AG09319 (cell line): Measurements from ENCODE around the gene SPEF2.

Experiments
- DNase-seq: peaks from one replicate; pipeline ENCODE4 v3.0.0-alpha.2; 2010; ENCODE audit warnings: low read depth; ENCODE audit errors: extremely low read depth
- CTCF ChIP-seq: IDR thresholded peaks from 2 replicates; pipeline ENCODE4 v1.5.1; 2011; ENCODE audit warnings: low read depth, mild to moderate bottlenecking, inconsistent platforms, low read length, moderate library complexity

SPEF2 gene

GRCh38 chr5:35755966-35756365 lies 138.3 kb downstream of the SPEF2 start:
- TF ChIP-seq CTCF = no peak
- DNase-seq = no peak

GRCh38 chr5:35758151-35758724 lies 140.6 kb downstream of the SPEF2 start:
- no peak for TF ChIP-seq CTCF
- DNase-seq = no peak

GRCh38 chr5:35761541-35761940 lies 143.9 kb downstream of the SPEF2 start:
- no peak for DNase-seq
- no peak for TF ChIP-seq CTCF

- TF ChIP-seq CTCF = no peak
- DNase-seq = no peak
Measured at GRCh38 chr5:35762368-35762767, 144.7 kb downstream of the SPEF2 start.

- no peak for DNase-seq
- TF ChIP-seq CTCF = no peak
Measured at GRCh38 chr5:35765921-35766320, 148.3 kb downstream of the SPEF2 start.

- peak; percentile 78 for DNase-seq
- TF ChIP-seq CTCF = no peak
Measured at GRCh38 chr5:35771300-35771699, 153.6 kb downstream of the SPEF2 start.

GRCh38 chr5:35771839-35772238 lies 154.2 kb downstream of the SPEF2 start:
- no peak for TF ChIP-seq CTCF
- DNase-seq = no peak
